NCI-H226 (cell line): ENCODE results near the gene TNNC1.

ENCODE experiments used
- DNase-seq: peaks from one replicate; pipeline ENCODE4 v3.0.0-alpha.2; 2015

TNNC1 gene

GRCh38 chr3:52441772-52442332 is 12.0 kb downstream of the TNNC1 start:
- DNase-seq, result no peak

GRCh38 chr3:52441091-52441771 is 12.6 kb downstream of the TNNC1 start:
- no peak for DNase-seq

- no peak for DNase-seq
Measured at GRCh38 chr3:52440671-52441070, 13.2 kb downstream of the TNNC1 start.

GRCh38 chr3:52440249-52440551 is 13.6 kb downstream of the TNNC1 start:
- DNase-seq, result no peak

- DNase-seq, result no peak
Measured at GRCh38 chr3:52439426-52440248, 14.2 kb downstream of the TNNC1 start.

- DNase-seq, result no peak
Measured at GRCh38 chr3:52438579-52439425, 15.0 kb downstream of the TNNC1 start.

GRCh38 chr3:52438104-52438376 is 15.8 kb downstream of the TNNC1 start:
- no peak for DNase-seq

GRCh38 chr3:52437326-52438103 is 16.3 kb downstream of the TNNC1 start:
- no peak for DNase-seq

GRCh38 chr3:52436500-52437149 is 17.2 kb downstream of the TNNC1 start:
- no peak for DNase-seq

- no peak for DNase-seq
Measured at GRCh38 chr3:52435246-52436101, 18.4 kb downstream of the TNNC1 start.

GRCh38 chr3:52434491-52435115 is 19.2 kb downstream of the TNNC1 start:
- no peak for DNase-seq

GRCh38 chr3:52433996-52434479 is 19.8 kb downstream of the TNNC1 start:
- DNase-seq, result no peak

- no peak for DNase-seq
Measured at GRCh38 chr3:52433328-52433995, 20.4 kb downstream of the TNNC1 start.

GRCh38 chr3:52432691-52433141 is 21.1 kb downstream of the TNNC1 start:
- no peak for DNase-seq

GRCh38 chr3:52432225-52432624 is 21.6 kb downstream of the TNNC1 start:
- no peak for DNase-seq

GRCh38 chr3:52431459-52432223 is 22.2 kb downstream of the TNNC1 start:
- DNase-seq, result no peak

GRCh38 chr3:52430416-52430810 is 23.4 kb downstream of the TNNC1 start:
- no peak for DNase-seq

- DNase-seq, result no peak
Measured at GRCh38 chr3:52429779-52430415, 23.9 kb downstream of the TNNC1 start.

- no peak for DNase-seq
Measured at GRCh38 chr3:52429031-52429430, 24.8 kb downstream of the TNNC1 start.
